GM12872 (cell line): ENCODE results near the gene TSPAN13.

Experiments
- CTCF ChIP-seq: IDR thresholded peaks from 3 replicates; pipeline ENCODE4 v1.5.1; 2011; ENCODE audit warnings: low read depth, mild to moderate bottlenecking, low read length, moderate library complexity; ENCODE audit not compliant: insufficient read depth

Gene TSPAN13

DNA sequence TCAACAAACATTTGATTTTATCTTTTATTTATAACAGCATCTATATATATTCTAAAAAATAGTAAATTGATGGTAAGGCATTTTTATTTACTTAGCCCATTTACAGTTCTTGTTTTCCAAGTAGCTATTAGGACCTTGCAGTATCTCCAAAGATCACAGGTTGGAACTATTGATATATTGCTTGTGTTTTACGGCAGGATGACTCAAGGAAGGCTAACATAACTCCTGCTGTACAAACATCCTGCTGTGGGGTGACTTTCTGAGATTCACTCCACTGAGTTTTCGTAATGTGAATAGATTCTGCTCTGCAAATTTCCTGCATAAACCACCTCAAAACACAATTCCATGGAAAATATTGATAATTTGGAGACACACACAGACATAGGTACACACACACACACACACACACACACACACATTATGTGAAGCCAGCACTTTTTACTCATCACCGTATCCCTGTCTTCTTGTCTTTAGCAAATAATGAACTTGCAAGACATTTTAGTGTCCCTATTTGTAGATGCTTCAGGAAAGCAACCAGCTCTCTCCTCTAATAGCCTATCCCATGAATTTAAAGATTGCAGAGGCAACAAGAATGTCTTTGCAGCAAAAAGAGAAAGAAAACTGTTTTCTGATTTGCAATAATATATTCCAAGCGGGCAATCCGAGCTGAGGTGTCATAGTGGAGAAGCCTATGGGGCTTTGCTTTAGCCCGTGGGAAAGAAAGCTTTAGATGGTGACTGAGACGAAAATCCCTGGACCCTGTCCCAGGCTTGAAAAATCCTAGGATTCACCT is 50.5 kb downstream of the TSPAN13 start:
- no peak for TF ChIP-seq CTCF

DNA sequence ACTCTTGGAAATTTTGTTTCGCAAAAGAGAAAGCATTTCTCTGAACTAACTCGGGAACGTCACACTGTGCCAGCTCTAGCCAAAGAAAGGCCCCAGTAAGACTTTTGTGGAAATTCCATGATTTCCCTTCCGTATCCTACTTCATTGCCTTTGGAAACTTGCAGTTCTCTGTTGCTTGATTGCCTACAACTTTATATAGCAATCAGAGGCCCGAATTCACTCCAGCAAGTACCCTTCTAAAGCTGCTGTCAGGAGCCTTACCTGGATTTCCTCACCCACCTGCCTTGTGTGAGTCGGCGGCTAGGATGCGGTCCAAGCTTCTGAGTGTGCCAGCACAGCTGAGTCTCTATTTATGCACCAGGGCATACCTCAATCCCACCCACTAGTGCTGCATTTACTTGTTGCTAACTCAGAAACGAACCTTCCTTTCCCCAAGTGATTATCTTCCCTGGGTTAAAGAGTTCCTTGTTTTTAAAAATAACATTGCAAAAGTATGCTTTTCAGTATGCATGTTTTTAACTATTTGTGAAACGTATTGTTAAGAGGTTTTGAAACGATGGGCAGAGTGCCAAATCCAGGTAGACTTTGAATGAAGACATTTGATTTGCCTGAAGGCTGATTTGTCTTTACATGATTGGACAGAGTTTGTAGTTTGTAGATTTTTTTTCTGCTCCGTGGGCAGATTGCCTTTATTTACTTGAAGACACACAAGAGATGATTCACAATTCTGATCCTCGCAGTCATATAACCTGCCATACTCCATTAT is 51.3 kb downstream of the TSPAN13 start, which contains the start of gene AGR2:
TSS of gene AGR2 (minus strand) at position 326 of the 766 bp plus-strand sequence. CDS start 3,203 bp downstream, outside the sequence.
- no peak for TF ChIP-seq CTCF

DNA sequence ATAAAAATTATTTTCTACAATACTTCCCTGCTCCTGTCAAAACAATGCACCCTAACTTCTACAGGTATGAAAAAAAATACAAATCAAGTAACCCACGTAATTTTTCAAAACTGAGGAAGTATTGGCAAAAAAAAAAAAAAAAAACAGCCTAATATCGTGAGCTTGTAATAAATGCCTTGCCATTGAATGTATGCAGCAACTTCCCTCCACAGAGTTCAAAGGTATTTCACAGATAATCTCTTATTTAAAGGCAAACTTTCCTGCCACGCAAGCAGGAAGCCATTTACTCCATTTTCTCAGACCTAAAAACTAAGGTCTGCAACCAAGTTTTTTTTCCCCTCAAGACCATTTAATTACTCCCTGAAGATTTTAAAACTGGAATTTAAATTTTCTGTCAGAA is 51.9 kb downstream of the TSPAN13 start:
- TF ChIP-seq CTCF: no peak

GRCh38 chr7:16810112-16810511 is 56.6 kb downstream of the TSPAN13 start:
- no peak for TF ChIP-seq CTCF

GRCh38 chr7:16810573-16810972 is 57.0 kb downstream of the TSPAN13 start:
- TF ChIP-seq CTCF: no peak

DNA sequence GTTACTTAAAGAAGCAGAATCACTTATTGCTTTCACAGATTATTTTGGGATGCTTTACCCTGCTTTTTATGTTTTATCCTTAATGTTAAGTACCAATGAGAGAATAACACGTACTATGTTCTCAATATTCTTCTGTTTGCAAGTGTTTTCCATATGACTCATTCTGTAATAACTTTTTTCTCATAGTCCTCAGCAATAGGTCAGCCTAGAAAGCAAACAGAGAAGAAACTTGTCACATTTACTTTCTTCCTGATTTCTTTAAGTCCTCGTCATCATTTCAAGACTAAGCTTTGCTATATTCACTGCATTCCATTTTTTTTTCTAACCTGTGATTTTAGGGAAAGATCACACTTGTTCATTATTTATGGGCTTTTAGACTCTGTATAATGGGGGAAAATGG is 58.0 kb downstream of the TSPAN13 start:
- no peak for TF ChIP-seq CTCF

- no peak for TF ChIP-seq CTCF
Measured at GRCh38 chr7:16812542-16813231, 59.1 kb downstream of the TSPAN13 start.
